BJ (cell line): ENCODE measurements around the gene F8A2. TPM values are rescaled to one million over a fixed set of nuclear protein-coding genes. Genes with fewer than 3 reads are reported as not detected.
"Not testable (repeated sequence)": the region's sequence is repeated elsewhere in the genome, so short reads cannot be mapped to it uniquely, and the experiment has no call there.

Source experiments
- CTCF ChIA-PET: fragments of 350-600 bp; formaldehyde crosslinking; extraction: SDS; loops from one replicate; lab custom pipeline; 2021; ENCODE audit warnings: antibody characterized with exemption, inconsistent platforms; lab: Yijun Ruan, JAX
- POLR2A ChIA-PET: fragments of 300-600 bp; sonication (Branson Sonifier 250); formaldehyde crosslinking; extraction: SDS; loops from one replicate; lab custom pipeline; 2021; ENCODE audit warnings: antibody characterized with exemption; lab: Charles Lee
- DNase-seq: peaks from one replicate; pipeline ENCODE4 v3.0.0-alpha.2; 2011; ENCODE audit warnings: low read depth
- H3K27me3 ChIP-seq: 2 replicates; pipeline ENCODE4 v1.6.0; 2011; ENCODE audit warnings: low read length; ENCODE audit not compliant: control insufficient read depth, insufficient read depth
- H3K36me3 ChIP-seq: 2 replicates; pipeline ENCODE4 v1.5.1; 2011; ENCODE audit warnings: low read length; ENCODE audit not compliant: control insufficient read depth, insufficient read depth
- H3K4me3 ChIP-seq: 2 replicates; pipeline ENCODE4 v1.5.1; 2011; ENCODE audit warnings: low read depth, mild to moderate bottlenecking, control low read depth, low read length
- polyA plus RNA-seq: library from polyadenylated mRNA; depleted of rRNA; stranded (reverse); fragments of >200 nt; gene quantifications from 2 replicates; pipeline ENCODE4 v1.2.3, GENCODE V29; 2011; rRNA removed
- small RNA-seq: library from RNA; depleted of rRNA; stranded (forward); fragments of <200 nt; gene quantifications from one replicate; pipeline ENCODE3, GENCODE V24; 2012; ENCODE audit warnings: low replicate concordance, low read depth; ENCODE audit not compliant: insufficient read length
- TF ChIP-seq, protein P1 (sequence below): IDR thresholded peaks from 2 replicates; pipeline ENCODE4 v1.5.1; 2011; ENCODE audit warnings: low read depth, mild to moderate bottlenecking, control low read depth, inconsistent platforms, low read length, moderate library complexity; ENCODE audit not compliant: insufficient read depth

Gene F8A2
- polyA plus RNA-seq, 1 experiment, result not detected

DNA sequence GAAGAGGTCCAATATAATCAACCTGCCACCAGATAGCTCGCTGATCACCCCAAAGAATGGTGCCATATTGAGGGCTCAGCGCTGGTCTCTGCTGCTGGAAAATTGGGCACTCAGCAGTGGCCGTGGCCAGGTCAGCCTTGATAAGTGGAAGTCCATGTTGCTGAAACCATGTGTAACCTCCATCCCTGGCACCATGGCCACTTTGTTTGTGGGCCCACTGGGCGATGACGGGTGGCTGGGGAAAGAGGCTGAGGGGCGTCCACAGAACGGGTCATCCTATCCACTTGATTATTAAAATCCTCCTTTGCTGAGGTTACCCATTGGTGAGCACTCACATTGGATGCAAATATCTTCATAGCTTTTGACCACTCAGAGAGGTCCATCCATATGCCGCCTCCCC lies 7.7 kb downstream of the F8A2 start:
- no peaks in the 10 kb centered on the region for H3K27me3 ChIP-seq
- no peaks in the 10 kb centered on the region for H3K36me3 ChIP-seq
- DNase-seq, result no peak
- TF ChIP-seq, protein P1, sequence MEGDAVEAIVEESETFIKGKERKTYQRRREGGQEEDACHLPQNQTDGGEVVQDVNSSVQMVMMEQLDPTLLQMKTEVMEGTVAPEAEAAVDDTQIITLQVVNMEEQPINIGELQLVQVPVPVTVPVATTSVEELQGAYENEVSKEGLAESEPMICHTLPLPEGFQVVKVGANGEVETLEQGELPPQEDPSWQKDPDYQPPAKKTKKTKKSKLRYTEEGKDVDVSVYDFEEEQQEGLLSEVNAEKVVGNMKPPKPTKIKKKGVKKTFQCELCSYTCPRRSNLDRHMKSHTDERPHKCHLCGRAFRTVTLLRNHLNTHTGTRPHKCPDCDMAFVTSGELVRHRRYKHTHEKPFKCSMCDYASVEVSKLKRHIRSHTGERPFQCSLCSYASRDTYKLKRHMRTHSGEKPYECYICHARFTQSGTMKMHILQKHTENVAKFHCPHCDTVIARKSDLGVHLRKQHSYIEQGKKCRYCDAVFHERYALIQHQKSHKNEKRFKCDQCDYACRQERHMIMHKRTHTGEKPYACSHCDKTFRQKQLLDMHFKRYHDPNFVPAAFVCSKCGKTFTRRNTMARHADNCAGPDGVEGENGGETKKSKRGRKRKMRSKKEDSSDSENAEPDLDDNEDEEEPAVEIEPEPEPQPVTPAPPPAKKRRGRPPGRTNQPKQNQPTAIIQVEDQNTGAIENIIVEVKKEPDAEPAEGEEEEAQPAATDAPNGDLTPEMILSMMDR, result no peak
- CTCF ChIA-PET, result no interaction called here
- no peak overlapping the region for H3K4me3 ChIP-seq
- POLR2A ChIA-PET, result no interaction called here

DNA sequence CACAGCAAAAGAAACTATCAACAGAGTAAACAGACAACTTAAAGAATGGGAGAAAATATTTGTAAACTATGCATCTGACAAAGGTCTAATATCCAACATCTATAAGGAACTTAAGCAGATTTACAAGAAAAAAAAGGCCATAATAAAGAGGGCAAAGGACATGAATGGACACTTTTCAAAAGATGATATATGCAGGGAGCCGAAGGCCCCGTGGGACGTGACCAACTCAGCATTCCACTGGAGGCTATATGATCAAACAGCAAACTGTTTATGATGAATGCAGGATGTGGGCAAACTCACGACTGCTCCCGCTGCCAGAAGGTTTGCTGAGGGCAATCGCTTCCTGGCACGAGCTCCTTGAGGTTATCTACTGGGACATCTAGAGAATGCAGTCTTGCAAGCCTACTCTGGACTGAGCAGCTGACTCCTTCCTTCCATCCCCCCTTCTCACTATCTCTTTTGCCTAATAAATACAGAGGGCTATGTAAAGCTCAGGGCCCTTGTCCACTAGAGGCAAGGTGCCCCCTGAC lies 12.9 kb downstream of the F8A2 start:
- DNase-seq, CTCF ChIA-PET, H3K27me3 ChIP-seq, H3K36me3 ChIP-seq, H3K4me3 ChIP-seq, POLR2A ChIA-PET: not testable (repeated sequence)

DNA sequence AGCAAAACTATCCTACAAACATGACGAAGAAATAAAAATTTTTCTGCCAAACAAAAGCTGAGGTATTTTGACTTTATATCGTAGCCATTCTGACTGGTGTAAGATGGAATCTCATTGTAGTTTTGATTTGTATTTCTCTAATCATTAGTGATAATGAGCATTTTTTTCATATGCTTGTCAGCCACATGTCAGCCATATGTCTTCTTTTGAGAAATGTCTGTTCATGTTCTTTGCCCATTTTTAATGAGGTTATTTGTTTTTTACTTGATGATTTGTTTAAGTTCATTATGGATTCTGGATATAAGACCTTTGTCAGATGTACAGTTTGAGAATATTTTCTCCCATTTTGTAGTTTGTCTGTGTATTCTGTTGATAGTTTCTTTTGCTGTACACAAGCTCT lies 24.5 kb downstream of the F8A2 start:
- ChIA-PET POLR2A (no interaction called here), CTCF (no interaction called here)
- Histone ChIP-seq H3K4me3 (no peak overlapping the region), H3K36me3 (no peaks in the 10 kb centered on the region), H3K27me3 (no peaks in the 10 kb centered on the region)
- no peak for DNase-seq
- TF ChIP-seq, protein P1, result no peak

DNA sequence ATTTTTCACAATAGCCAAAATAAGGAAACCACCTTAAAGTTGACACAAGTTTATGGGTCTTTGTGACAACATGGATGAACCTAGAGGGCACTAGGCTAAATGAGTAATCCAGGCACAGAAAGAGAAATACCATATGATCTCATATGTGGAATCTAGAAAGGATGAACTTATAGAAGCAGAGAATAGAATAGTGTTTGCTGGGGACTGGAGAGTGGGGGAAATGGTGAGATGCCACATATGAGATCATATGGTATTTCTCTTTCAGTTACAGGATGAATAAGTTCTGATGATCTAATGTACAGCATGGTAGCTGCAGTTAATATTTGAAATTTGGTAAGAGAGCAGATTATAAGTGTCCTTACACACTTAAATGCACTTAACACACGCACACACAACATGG lies 35.9 kb downstream of the F8A2 start:
- no peaks in the 10 kb centered on the region for H3K27me3 ChIP-seq
- CTCF ChIA-PET, result no interaction called here
- TF ChIP-seq, protein P1, result no peak

More for the DNA sequence above, 35.9 kb downstream of the F8A2 start:
- POLR2A ChIA-PET, result no interaction called here
- Histone ChIP-seq H3K4me3 (no peak overlapping the region), H3K36me3 (no peaks in the 10 kb centered on the region)
- no peak for DNase-seq

Small RNAs within 50 kb of the gene (small RNA-seq; reads per million reads assigned to genes)
- not detected for gene MIR1184-2

Other genes with a start within 250 kb of the F8A2 start
- gene VBP1, start 165.6 kb upstream of the F8A2 start, polyA plus RNA-seq, result 11.3 and 30.7 TPM in 2 replicates
- 0.26 and 0.29 TPM in 2 replicates for gene RAB39B, start 117.6 kb upstream of the F8A2 start, polyA plus RNA-seq
- 0.02 TPM in 1 of 2 replicates, not detected in the other for gene CLIC2, start 47.5 kb upstream of the F8A2 start, polyA plus RNA-seq
- 0.05 TPM in 1 of 2 replicates, not detected in the other for gene F8A3, start 76.5 kb downstream of the F8A2 start, polyA plus RNA-seq
- 0.43 and 0.69 TPM in 2 replicates for gene SPRY3, start 230.5 kb downstream of the F8A2 start, polyA plus RNA-seq
- gene TMLHE, start 230.9 kb downstream of the F8A2 start, polyA plus RNA-seq, result 14.5 and 16.8 TPM in 2 replicates